MCF 10A (cell line): ENCODE results near the gene LY9. TPM values are rescaled to one million over a fixed set of nuclear protein-coding genes. Genes with fewer than 3 reads are reported as not detected.

Experiments
- BruUV-seq: library from RNA; stranded (reverse); fragments of 400-500 nt; replicated peaks from 2 replicates; lab custom pipeline; 2021; lab: Mats Ljungman, UMichigan
- CTCF ChIA-PET: fragments of 300-600 bp; sonication (Branson Sonifier 250); formaldehyde crosslinking; extraction: SDS; loops from one replicate; lab custom pipeline; 2021; ENCODE audit warnings: antibody characterized with exemption, inconsistent platforms; lab: Yijun Ruan, JAX
- POLR2A ChIA-PET: fragments of 300-600, 350-650 bp; sonication (Branson Sonifier 250); formaldehyde crosslinking; extraction: SDS; loops from one replicate; lab custom pipeline; 2020; ENCODE audit warnings: antibody characterized with exemption, inconsistent platforms; lab: Yijun Ruan, JAX
- DNase-seq: peaks from one replicate; pipeline ENCODE4 v3.0.0-alpha.2; 2018; ENCODE audit not compliant: unreplicated experiment
- H3K27ac Mint-ChIP-seq: one replicate; pipeline ENCODE4 v1.8.0; 2022; ENCODE audit warnings: mild to moderate bottlenecking, low read depth, mixed read lengths; ENCODE audit not compliant: unreplicated experiment
- H3K27me3 Mint-ChIP-seq: one replicate; pipeline ENCODE4 v1.8.0; 2022; ENCODE audit warnings: mixed read lengths; ENCODE audit not compliant: insufficient read depth, unreplicated experiment
- H3K36me3 Mint-ChIP-seq: one replicate; pipeline ENCODE4 v1.8.0; 2022; ENCODE audit warnings: mild to moderate bottlenecking, moderate library complexity, mixed read lengths; ENCODE audit not compliant: insufficient read depth, unreplicated experiment
- H3K4me1 Mint-ChIP-seq: one replicate; pipeline ENCODE4 v1.8.0; 2022; ENCODE audit warnings: mixed read lengths; ENCODE audit not compliant: insufficient read depth, unreplicated experiment
- H3K4me3 Mint-ChIP-seq: one replicate; pipeline ENCODE4 v1.8.0; 2022; ENCODE audit warnings: mild to moderate bottlenecking, moderate library complexity, mixed read lengths; ENCODE audit not compliant: unreplicated experiment
- H3K9me3 Mint-ChIP-seq: one replicate; pipeline ENCODE4 v1.8.0; 2022; ENCODE audit warnings: mixed read lengths; ENCODE audit not compliant: unreplicated experiment
- CTCF ChIP-seq: fragments of 200-600 bp; IDR thresholded peaks from one replicate; pipeline ENCODE4 v1.8.0; 2022; ENCODE audit warnings: antibody characterized with exemption, mild to moderate bottlenecking; ENCODE audit not compliant: unreplicated experiment
- intact Hi-C: fragments of 100-400 bp; cut with micrococcal nuclease; formaldehyde crosslinking; loops from 2 replicates; pipeline ENCODE4 v1.14.1; 2022
- total RNA-seq: library from RNA; stranded (reverse); gene quantifications from 2 replicates; pipeline ENCODE4 v1.2.3, GENCODE V29; 2022

The LY9 gene
- total RNA-seq, 1 experiment from 2014 or later, result not detected

GRCh38 chr1:160850993-160851392 is 55.0 kb downstream of the LY9 start:
- no peak overlapping the region for H3K4me3 Mint-ChIP-seq
- intact Hi-C loops, result no loop called here
- DNase-seq, result no peak
- CTCF ChIA-PET, result interaction anchor here (0.7 to 2.0 kb wide), 6 partner anchors 14 to 176 kb away, joined by 3 to 8 read pairs (median 4); no protein-coding TSS in a partner anchor
- H3K9me3 Mint-ChIP-seq, result no peaks in the 10 kb centered on the region
- H3K27ac Mint-ChIP-seq, result no peak overlapping the region
- H3K36me3 Mint-ChIP-seq, result no peaks in the 10 kb centered on the region
- H3K4me1 Mint-ChIP-seq, result peaks cover 6% of the 10 kb centered on the region
- H3K27me3 Mint-ChIP-seq, result peaks cover 17% of the 10 kb centered on the region
- no peak for TF ChIP-seq CTCF
- BruUV-seq, result no TSS peak
- POLR2A ChIA-PET, result interaction anchor here (0.6 to 1.0 kb wide), 2 partner anchors 16 to 233 kb away, joined by 3 read pairs; no protein-coding TSS in a partner anchor

- CTCF ChIA-PET, result interaction anchor here (0.6 to 1.6 kb wide), 10 partner anchors 8 to 144 kb away, joined by 3 to 8 read pairs (median 3); no protein-coding TSS in a partner anchor
- H3K9me3 Mint-ChIP-seq, result no peaks in the 10 kb centered on the region
- H3K4me1 Mint-ChIP-seq, result peaks cover 6% of the 10 kb centered on the region
- intact Hi-C loops, result no loop called here
- H3K4me3 Mint-ChIP-seq, result no peak overlapping the region
- H3K36me3 Mint-ChIP-seq, result no peaks in the 10 kb centered on the region
- no peak overlapping the region for H3K27ac Mint-ChIP-seq
- TF ChIP-seq CTCF, result no peak
- DNase-seq, result no peak
- H3K27me3 Mint-ChIP-seq, result no peaks in the 10 kb centered on the region
- POLR2A ChIA-PET, result interaction anchor here (0.6 to 0.8 kb wide), 3 partner anchors 21 to 131 kb away, joined by 3 read pairs; no protein-coding TSS in a partner anchor
- BruUV-seq, result no TSS peak
These were observed 57.0 kb downstream of the LY9 start for GRCh38 chr1:160853014-160853413.

- no peaks in the 10 kb centered on the region for H3K9me3 Mint-ChIP-seq
- no peak overlapping the region for H3K4me3 Mint-ChIP-seq
- intact Hi-C loops, result no loop called here
- TF ChIP-seq CTCF, result no peak
- H3K36me3 Mint-ChIP-seq, result no peaks in the 10 kb centered on the region
- no TSS peak for BruUV-seq
- CTCF ChIA-PET, result interaction anchor here (0.6 to 2.6 kb wide), 9 partner anchors 11 to 276 kb away, joined by 3 to 9 read pairs (median 3); no protein-coding TSS in a partner anchor
- no peaks in the 10 kb centered on the region for H3K27me3 Mint-ChIP-seq
- no peak overlapping the region for H3K27ac Mint-ChIP-seq
- POLR2A ChIA-PET, result interaction anchor here (0.6 kb wide), 2 partner anchors 10 to 59 kb away, joined by 3 read pairs; no protein-coding TSS in a partner anchor
- peaks cover 6% of the 10 kb centered on the region for H3K4me1 Mint-ChIP-seq
- DNase-seq, result no peak
These were observed 57.8 kb downstream of the LY9 start for GRCh38 chr1:160853754-160854153.

GRCh38 chr1:160855181-160855981 is 59.4 kb downstream of the LY9 start:
- ChIA-PET CTCF (interaction anchor here (0.6 to 2.6 kb wide), 8 partner anchors 9 to 437 kb away, joined by 3 to 9 read pairs (median 4); no protein-coding TSS in a partner anchor), POLR2A (no interaction called here)
- no peaks in the 10 kb centered on the region for H3K27me3 Mint-ChIP-seq
- H3K27ac Mint-ChIP-seq, result no peak overlapping the region
- intact Hi-C loops, result no loop called here
- H3K9me3 Mint-ChIP-seq, result no peaks in the 10 kb centered on the region
- H3K36me3 Mint-ChIP-seq, result no peaks in the 10 kb centered on the region
- TF ChIP-seq CTCF, result no peak
- H3K4me3 Mint-ChIP-seq, result no peak overlapping the region
- no peak for DNase-seq
- peaks cover 6% of the 10 kb centered on the region for H3K4me1 Mint-ChIP-seq
- no TSS peak for BruUV-seq
